OCI-LY1 (cell line): ENCODE data around the gene NPEPPS.

Experiments
- CTCF ChIP-seq: fragments of 200-600 bp; sonication (generic), shearing (Covaris generic); IDR thresholded peaks from 2 replicates; pipeline ENCODE4 v1.5.1; 2017; ENCODE audit warnings: mild to moderate bottlenecking, antibody characterized with exemption, low read length, moderate library complexity, mixed read lengths
- EZH2 ChIP-seq: fragments of 200-600 bp; sonication (generic), shearing (Covaris generic); IDR thresholded peaks from 2 replicates; pipeline ENCODE4 v1.8.0; 2017; ENCODE audit warnings: borderline replicate concordance, mixed run types, mild to moderate bottlenecking, antibody characterized with exemption, low read length, moderate library complexity, mixed read lengths

GRCh38 chr17:47605011-47605410 lies 74.1 kb downstream of the NPEPPS start:
- TF ChIP-seq CTCF (no peak), EZH2 (no peak)
